Measurements from ENCODE around the gene MC1R. TPM values are rescaled to one million over a fixed set of nuclear protein-coding genes. Genes with fewer than 3 reads are reported as not detected.

MC1R gene
- total and polyA plus RNA-seq, 2 donors from 2014 or later, result 2.1 to 13.5 TPM

GRCh38 chr16:89936034-89936433 is 17.4 kb downstream of the MC1R start:
- TF ChIP-seq CTCF (IDR thresholded peaks at IDR 0.05; ENCODE audit: borderline replicate concordance, extremely low read depth, insufficient read depth), result no peak
- intact Hi-C loops (cut with DNase I), result no loop called here
- H3K27me3 ChIP-seq (ENCODE audit: control insufficient read depth, insufficient read depth, low read length), result no peaks in the 10 kb centered on the region
- no peaks in the 10 kb centered on the region for H3K36me3 ChIP-seq (ENCODE audit: control insufficient read depth in 2 of 3, insufficient read depth in 3 of 3, low read length in 3 of 3)
- no peak overlapping the region for H3K27ac ChIP-seq (ENCODE audit: low read depth in 2 of 2, low read length in 2 of 2)
- FAIRE-seq (no peak), DNase-seq (no peak)
- H3K9ac ChIP-seq (ENCODE audit: low read length in 3 of 3), result no peak overlapping the region
- H3K4me1 ChIP-seq (ENCODE audit: control insufficient read depth in 2 of 3, insufficient read depth in 2 of 3, low read depth in 1 of 3, low read length in 3 of 3), result no peaks in the 10 kb centered on the region
- no peaks in the 10 kb centered on the region for H3K9me3 ChIP-seq (ENCODE audit: control insufficient read depth in 2 of 3, insufficient read depth in 1 of 3, low read length in 3 of 3)
- no peak overlapping the region for H3K4me3 ChIP-seq (ENCODE audit: low read length in 3 of 3)

- H3K36me3 ChIP-seq (ENCODE audit: control insufficient read depth in 2 of 3, insufficient read depth in 3 of 3, low read length in 3 of 3), result no peaks in the 10 kb centered on the region
- H3K27me3 ChIP-seq (ENCODE audit: control insufficient read depth, insufficient read depth, low read length), result no peaks in the 10 kb centered on the region
- H3K4me3 ChIP-seq (ENCODE audit: low read length in 3 of 3), result no peak overlapping the region
- DNase-seq (peak in 1 of 5 donors; percentile 6), FAIRE-seq (no peak)
- H3K9me3 ChIP-seq (ENCODE audit: control insufficient read depth in 2 of 3, insufficient read depth in 1 of 3, low read length in 3 of 3), result no peaks in the 10 kb centered on the region
- intact Hi-C loops (cut with DNase I), result no loop called here
- no peak for TF ChIP-seq CTCF (IDR thresholded peaks at IDR 0.05; ENCODE audit: borderline replicate concordance, extremely low read depth, insufficient read depth)
- no peak overlapping the region for H3K27ac ChIP-seq (ENCODE audit: low read depth in 2 of 2, low read length in 2 of 2)
- H3K9ac ChIP-seq (ENCODE audit: low read length in 3 of 3), result no peak overlapping the region
- H3K4me1 ChIP-seq (ENCODE audit: control insufficient read depth in 2 of 3, insufficient read depth in 2 of 3, low read depth in 1 of 3, low read length in 3 of 3), result no peaks in the 10 kb centered on the region
These were observed 17.8 kb downstream of the MC1R start for GRCh38 chr16:89936508-89936907.

- no peak for FAIRE-seq
- Histone ChIP-seq H3K4me1 (ENCODE audit: control insufficient read depth in 2 of 3, insufficient read depth in 2 of 3, low read depth in 1 of 3, low read length in 3 of 3) (no peaks in the 10 kb centered on the region), H3K27ac (ENCODE audit: low read depth in 2 of 2, low read length in 2 of 2) (no peak overlapping the region), H3K27me3 (ENCODE audit: control insufficient read depth, insufficient read depth, low read length) (no peaks in the 10 kb centered on the region), H3K4me3 (ENCODE audit: low read length in 3 of 3) (no peak overlapping the region), H3K9me3 (ENCODE audit: control insufficient read depth in 2 of 3, insufficient read depth in 1 of 3, low read length in 3 of 3) (no peaks in the 10 kb centered on the region), H3K36me3 (ENCODE audit: control insufficient read depth in 2 of 3, insufficient read depth in 3 of 3, low read length in 3 of 3) (no peaks in the 10 kb centered on the region), H3K9ac (ENCODE audit: low read length in 3 of 3) (no peak overlapping the region)
- no peak for DNase-seq
- intact Hi-C loops (cut with DNase I), result no loop called here
- TF ChIP-seq CTCF (IDR thresholded peaks at IDR 0.05; ENCODE audit: borderline replicate concordance, extremely low read depth, insufficient read depth), result no peak
These were observed 18.3 kb downstream of the MC1R start for GRCh38 chr16:89936981-89937380.

- intact Hi-C loops (cut with DNase I), result no loop called here
- DNase-seq (no peak), FAIRE-seq (no peak)
These were observed 19.7 kb downstream of the MC1R start for GRCh38 chr16:89938175-89938885.

More at GRCh38 chr16:89938175-89938885, 19.7 kb downstream of the MC1R start:
- Histone ChIP-seq H3K27ac (ENCODE audit: low read depth in 2 of 2, low read length in 2 of 2) (no peak overlapping the region), H3K9me3 (ENCODE audit: control insufficient read depth in 2 of 3, insufficient read depth in 1 of 3, low read length in 3 of 3) (no peaks in the 10 kb centered on the region), H3K4me3 (ENCODE audit: low read length in 3 of 3) (no peak overlapping the region), H3K4me1 (ENCODE audit: control insufficient read depth in 2 of 3, insufficient read depth in 2 of 3, low read depth in 1 of 3, low read length in 3 of 3) (no peaks in the 10 kb centered on the region), H3K9ac (ENCODE audit: low read length in 3 of 3) (no peak overlapping the region), H3K27me3 (ENCODE audit: control insufficient read depth, insufficient read depth, low read length) (no peaks in the 10 kb centered on the region), H3K36me3 (ENCODE audit: control insufficient read depth in 2 of 3, insufficient read depth in 3 of 3, low read length in 3 of 3) (no peaks in the 10 kb centered on the region)
- TF ChIP-seq CTCF (IDR thresholded peaks at IDR 0.05; ENCODE audit: borderline replicate concordance, extremely low read depth, insufficient read depth), result no peak
